K562 (cell line): ENCODE measurements around the gene ABHD16A. TPM values are rescaled to one million over a fixed set of nuclear protein-coding genes. Genes with fewer than 3 reads are reported as not detected.

ENCODE experiments used
- ATAC-seq: fragments of 200-7000 bp; cut with Tn5 transposase; 3 replicates; pipeline ENCODE4 v1.9.1; 2020; ENCODE audit warnings: moderate library complexity
- BruUV-seq: library from RNA; stranded (reverse); fragments of 400-500 nt; replicated peaks from 2 replicates; lab custom pipeline; 2021; lab: Mats Ljungman, UMichigan
- CTCF ChIA-PET: fragments of 300-600 bp; formaldehyde crosslinking; extraction: SDS; loops from one replicate; lab custom pipeline; 2021; ENCODE audit warnings: low intra/inter-chr PET ratio; lab: Yijun Ruan, JAX
- POLR2A ChIA-PET: fragments of 300-600, 350-650 bp; sonication (Branson Sonifier 250); formaldehyde crosslinking; extraction: SDS; loops from one replicate; lab custom pipeline; 2021; ENCODE audit warnings: antibody characterized with exemption, inconsistent platforms; lab: Yijun Ruan, JAX
- DNase-seq, 4 experiments: peaks; one replicate each; pipeline versions ENCODE4 v3.0.0 to v3.0.0-alpha.2; 2011 to 2018; ENCODE audit warnings: low spot score in 3 of 4, mixed read lengths in 3 of 4; ENCODE audit errors: extremely low read depth in 1 of 4
- FAIRE-seq: peaks from 2 replicates; lab custom pipeline; 2011; peaks lifted over from hg19 to GRCh38; lab: Jason Lieb, UNC
- H2AFZ ChIP-seq: 2 replicates; pipeline ENCODE4 v1.6.0; 2011; ENCODE audit warnings: low read depth, low read length, control low read depth, inconsistent platforms
- H3K27ac ChIP-seq: fragments of 200-600 bp; 3 replicates; pipeline ENCODE4 v1.8.0; 2011; ENCODE audit warnings: low read depth, mild to moderate bottlenecking, control low read depth, inconsistent platforms, low read length, moderate library complexity, mixed read lengths; ENCODE audit errors: extremely low read depth
- H3K27me3 ChIP-seq, 2 experiments: fragments of 300-600 bp in 1 of 2; 2 replicates in 1 of 2; 3 replicates in 1 of 2; pipeline versions ENCODE4 v1.6.0 to v1.8.0; 2011; ENCODE audit warnings: inconsistent platforms in 2 of 2, low read length in 2 of 2, mild to moderate bottlenecking in 1 of 2, mixed read lengths in 1 of 2, moderate library complexity in 1 of 2; ENCODE audit not compliant: control insufficient read depth in 2 of 2, insufficient read depth in 2 of 2
- H3K36me3 ChIP-seq: fragments of 300-600 bp; 3 replicates; pipeline ENCODE4 v1.8.0; 2011; ENCODE audit warnings: mild to moderate bottlenecking, low read length, inconsistent platforms; ENCODE audit not compliant: control insufficient read depth, insufficient read depth
- H3K4me1 ChIP-seq, 2 experiments: fragments of 200-600 bp in 1 of 2; replicated peaks in 1 of 2; 2 replicates in 1 of 2; 3 replicates in 1 of 2; pipeline versions ENCODE4 v1.5.1 to v1.8.0; 2011; ENCODE audit warnings: inconsistent platforms in 2 of 2, low read length in 2 of 2, mild to moderate bottlenecking in 1 of 2, mixed read lengths in 1 of 2, moderate library complexity in 1 of 2; ENCODE audit not compliant: control insufficient read depth in 2 of 2, insufficient read depth in 2 of 2
- H3K4me2 ChIP-seq: 2 replicates; pipeline ENCODE4 v1.6.1; 2011; ENCODE audit warnings: low read length, control low read depth, inconsistent platforms, mixed read lengths; ENCODE audit not compliant: insufficient read depth
- H3K4me3 ChIP-seq: fragments of 200-600 bp; sonication (generic), shearing (Covaris generic); 2 replicates; pipeline ENCODE4 v1.5.1; 2016; ENCODE audit warnings: control low read depth, inconsistent platforms
- H3K79me2 ChIP-seq: fragments of 200-600 bp; 3 replicates; pipeline ENCODE4 v1.8.0; 2011; ENCODE audit warnings: low read length, inconsistent platforms; ENCODE audit not compliant: control insufficient read depth, insufficient read depth
- H3K9ac ChIP-seq, 2 experiments: 2 replicates each; pipeline versions ENCODE4 v1.6.0 to v1.6.1; 2011; ENCODE audit warnings: low read depth in 2 of 2, low read length in 2 of 2, control low read depth in 1 of 2, inconsistent platforms in 1 of 2, mild to moderate bottlenecking in 1 of 2, mixed read lengths in 1 of 2; ENCODE audit not compliant: insufficient read depth in 1 of 2
- H3K9me1 ChIP-seq: one replicate; pipeline ENCODE4 v1.6.0; 2011; ENCODE audit warnings: inconsistent platforms, mild to moderate bottlenecking, low read length, moderate library complexity; ENCODE audit not compliant: control insufficient read depth, insufficient read depth
- H3K9me3 ChIP-seq: replicated peaks from 2 replicates; pipeline ENCODE4 v1.5.1; 2011; ENCODE audit warnings: low read depth, low read length, inconsistent platforms; ENCODE audit not compliant: control insufficient read depth, insufficient read depth
- H4K20me1 ChIP-seq: replicated peaks from 2 replicates; pipeline ENCODE4 v1.6.1; 2011; ENCODE audit warnings: low read length, inconsistent platforms, mixed read lengths; ENCODE audit not compliant: control insufficient read depth, insufficient read depth
- EHMT2 ChIP-seq: fragments of 450-650 bp; IDR thresholded peaks from 2 replicates; pipeline ENCODE4 v1.6.1; 2018; ENCODE audit warnings: antibody characterized with exemption
- ID3 ChIP-seq, 2 experiments: fragments of 250-450 bp in 1 of 2; fragments of 450-650 bp in 1 of 2; sonication (Bioruptor Pico) in 1 of 2; IDR thresholded peaks; 2 replicates each; pipeline versions ENCODE4 v1.6.1 to v1.8.0; 2016 to 2021; ENCODE audit warnings: mild to moderate bottlenecking in 2 of 2, moderate library complexity in 2 of 2, missing compliant biosample characterization in 1 of 2, missing genetic modification characterization in 1 of 2
- LARP7 ChIP-seq: fragments of 450-650 bp; IDR thresholded peaks from 2 replicates; pipeline ENCODE4 v1.6.1; 2016
- MECOM ChIP-seq: fragments of 250-450 bp; sonication (Bioruptor Pico); IDR thresholded peaks from 2 replicates; pipeline ENCODE4 v1.8.0; 2022; ENCODE audit warnings: inconsistent platforms
- NFIC ChIP-seq: fragments of 450-650 bp; IDR thresholded peaks from 2 replicates; pipeline ENCODE4 v1.6.1; 2017; ENCODE audit warnings: mild to moderate bottlenecking, inconsistent platforms
- PKNOX1 ChIP-seq: fragments of 450-650 bp; IDR thresholded peaks from 2 replicates; pipeline ENCODE4 v1.6.1; 2016
- POLR2G ChIP-seq: fragments of 200-400 bp; formaldehyde crosslinking; IDR thresholded peaks from 2 replicates; pipeline ENCODE4 v1.6.1; 2017; ENCODE audit warnings: low read depth, mild to moderate bottlenecking, antibody characterized with exemption, low read length, moderate library complexity
- RAD21 ChIP-seq, 2 experiments: fragments of 250-450 bp in 1 of 2; fragments of 450-650 bp in 1 of 2; sonication (Bioruptor Pico) in 1 of 2; formaldehyde crosslinking in 1 of 2; IDR thresholded peaks in 1 of 2; conservative IDR thresholded peaks in 1 of 2; 2 replicates each; pipeline versions ENCODE4 v1.4.0 to v1.8.0; 2020 to 2022; ENCODE audit warnings: mild to moderate bottlenecking in 2 of 2, moderate library complexity in 1 of 2
- RB1 ChIP-seq: fragments of 450-650 bp; IDR thresholded peaks from 2 replicates; pipeline ENCODE4 v1.6.1; 2017; ENCODE audit warnings: low read depth, mild to moderate bottlenecking
- SMARCA5 ChIP-seq: fragments of 450-650 bp; IDR thresholded peaks from 2 replicates; pipeline ENCODE4 v1.6.1; 2016
- STAT6 ChIP-seq: sonication (generic); formaldehyde crosslinking; IDR thresholded peaks from 2 replicates; pipeline ENCODE4 v1.8.1; 2023; ENCODE audit warnings: mild to moderate bottlenecking, missing genetic modification reagents
- WGBS: fragments of 100-300 bp; shearing (Covaris generic); methylation state at CpG from one replicate; pipeline ENCODE4 v1.1.6; 2016; ENCODE audit warnings: low coverage, mixed read lengths; ENCODE audit not compliant: insufficient coverage; ENCODE audit errors: missing lambda C conversion rate; 5-methylcytosine and 5-hydroxymethylcytosine counted together
- in situ Hi-C: fragments of 300-500 bp; cut with MboI; formaldehyde crosslinking; loops from 4 replicates; pipeline ENCODE4 v1.15.0; 2018; ENCODE audit warnings: inconsistent platforms, mixed read lengths
- intact Hi-C: fragments of 100-400 bp; cut with micrococcal nuclease; formaldehyde crosslinking; loops from 2 replicates; pipeline ENCODE4 v1.14.2; 2022
- polyA plus RNA-seq, 8 experiments: library from polyadenylated mRNA; depleted of rRNA in 4 of 8; stranded (reverse) in 5 of 8; unstranded in 3 of 8; fragments of >200 nt; fragmentation: Nextera tagmentation in 2 of 8; fragmentation: Illumina TruSeq in 1 of 8; extraction: Ambion mirVana in 2 of 8; extraction: Trizol in 1 of 8; gene quantifications; 2 replicates each; pipeline versions ENCODE4 v1.2.1 to v1.2.3, GENCODE V29; 2011 to 2014; ENCODE audit warnings: inconsistent platforms in 1 of 8, missing spikeins in 1 of 8
- total RNA-seq, 7 experiments: library from RNA; depleted of rRNA in 6 of 7; stranded (reverse); fragments of >200 nt in 6 of 7; fragmentation: Illumina TruSeq in 2 of 7; extraction: Trizol in 2 of 7; gene quantifications; 2 replicates each; pipeline versions ENCODE4 v1.2.1 to v1.2.3, GENCODE V29; 2011 to 2021; ENCODE audit warnings: low replicate concordance in 1 of 7

Gene ABHD16A
- total and polyA plus RNA-seq, 9 of the 15 experiments (the other 6 are each of a cell fraction or from before 2014, with no cell fraction given): 25.8 to 120 (median 81.6) TPM

- TF ChIP-seq SMARCA5 (peak; percentile 58; the same call in 1 of the 2 replicates), POLR2G (no peak), LARP7 (0 out of 2 replicates have a peak, but pooled peaks have one; percentile 36), EHMT2 (0 out of 2 replicates have a peak, but pooled peaks have one; percentile 22), MECOM (CRISPR knock-in tag) (no peak), NFIC (0 out of 2 replicates have a peak, but pooled peaks have one; percentile 6), STAT6 (CRISPR knock-in tag) (peak; percentile 87; the same call in 1 of the 2 replicates)
These were observed 5.6 kb downstream of the ABHD16A start (continued) for GRCh38 chr6:31697555-31697954.

- ChIA-PET POLR2A (interaction anchor here (0.8 to 7.1 kb wide), 15 partner anchors 9 to 163 kb away, joined by 3 to 158 read pairs (median 7); partner anchors contain the start of genes ABHD16A, CLIC1, DDAH2 and GPANK1), CTCF (no interaction called here)
- H4K20me1 ChIP-seq: no peaks in the 10 kb centered on the region
- peaks cover 9% of the 10 kb centered on the region; the same call in 2 of the 3 replicates for H3K79me2 ChIP-seq
- H3K9me3 ChIP-seq: no peaks in the 10 kb centered on the region
- WGBS: 67% methylated on average over 6 of the region's 6 CpGs
- in situ Hi-C loops (no loop called here), intact Hi-C loops (no loop called here)
- no peak for DNase-seq
- H3K27me3 ChIP-seq: no peaks in the 10 kb centered on the region
- peaks cover 87% of the 10 kb centered on the region for H3K36me3 ChIP-seq
- H3K9me1 ChIP-seq: peaks cover 5% of the 10 kb centered on the region
- ATAC-seq: no peak
- no peak overlapping the region for H2AFZ ChIP-seq
- H3K4me2 ChIP-seq: no peak overlapping the region
- peak overlapping the region in 1 of 2 experiments; percentile 59; a peak in 2 of 4 replicates for H3K9ac ChIP-seq
- no TSS peak for BruUV-seq
- TF ChIP-seq PKNOX1 (peak; percentile 80), RAD21 (CRISPR knock-in tag; conservative IDR thresholded peaks at IDR 0.05 in 1 of 2, IDR thresholded peaks at IDR 0.05 in 1 of 2) (no peak), ID3 (CRISPR knock-in tag; IDR thresholded peaks at IDR 0.05) (0 out of 2 replicates have a peak, but pooled peaks have one; percentile 67), ID3 (tag; IDR thresholded peaks at IDR 0.05) (no peak), RB1 (0 out of 2 replicates have a peak, but pooled peaks have one; percentile 10)
- H3K4me3 ChIP-seq: no peak overlapping the region
- peaks cover 38 to 40% of the 10 kb centered on the region in 2 experiments for H3K4me1 ChIP-seq
- no peak overlapping the region for H3K27ac ChIP-seq
- no peak for FAIRE-seq
These were observed 9.6 kb downstream of the ABHD16A start for GRCh38 chr6:31693535-31693934.
